NCI-H1105 (cell line): ENCODE measurements around the gene JMJD6.
"Not testable (repeated sequence)": the region's sequence is repeated elsewhere in the genome, so short reads cannot be mapped to it uniquely, and the experiment has no call there.

ENCODE experiments used
- DNase-seq: peaks from one replicate; lab custom pipeline; 2025; lab: John Stamatoyannopoulos, UW

JMJD6 gene

DNA sequence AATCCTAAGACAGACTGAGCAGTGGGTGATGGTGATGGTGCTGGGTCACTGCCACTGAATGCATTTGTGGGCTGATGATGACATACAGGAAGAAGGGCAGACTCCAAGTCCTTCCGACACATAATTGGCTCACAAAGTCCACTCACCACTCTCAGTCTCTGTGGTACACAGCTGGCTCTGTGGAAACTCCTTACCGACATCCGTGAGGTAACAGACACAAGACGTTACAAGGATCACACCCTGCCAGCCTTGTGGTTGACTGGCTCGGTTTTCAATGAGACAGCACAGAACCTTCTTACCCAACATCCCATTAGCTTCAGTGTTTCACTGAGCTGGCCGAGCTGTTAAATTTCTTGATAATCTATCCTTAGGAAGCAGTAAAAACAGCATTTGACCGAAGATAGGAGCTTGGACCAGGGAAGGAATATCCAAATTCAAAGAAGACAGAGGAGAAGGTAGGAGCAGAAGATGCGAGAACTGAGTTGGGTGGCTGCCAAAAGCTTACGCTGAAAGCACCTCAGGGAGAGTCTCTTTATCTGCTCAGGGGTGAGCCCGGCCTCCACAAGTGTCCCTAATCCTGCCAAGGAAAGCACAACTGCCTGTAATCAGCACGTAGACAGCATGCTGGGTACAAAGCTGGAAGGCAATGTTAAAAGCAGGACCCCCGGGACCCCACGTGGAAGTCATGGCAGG lies 10.1 kb downstream of the JMJD6 start:
- no peak for DNase-seq

DNA sequence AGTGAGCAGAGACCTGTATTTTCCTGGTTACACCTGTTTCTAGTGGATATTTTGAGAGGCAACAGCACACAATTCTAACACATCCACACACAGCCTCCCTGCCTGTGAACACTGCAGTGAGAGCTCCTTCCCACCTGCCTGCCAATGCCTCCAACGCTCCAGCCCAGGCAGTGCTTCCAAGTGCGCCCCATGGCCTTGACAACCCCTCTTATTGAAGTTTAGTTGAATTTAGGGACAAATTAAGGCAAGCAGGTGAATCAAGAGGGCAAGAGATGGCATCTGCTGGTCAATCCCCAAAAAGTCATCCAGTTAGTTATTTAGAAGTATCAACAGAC lies 10.9 kb downstream of the JMJD6 start:
- DNase-seq = no peak

DNA sequence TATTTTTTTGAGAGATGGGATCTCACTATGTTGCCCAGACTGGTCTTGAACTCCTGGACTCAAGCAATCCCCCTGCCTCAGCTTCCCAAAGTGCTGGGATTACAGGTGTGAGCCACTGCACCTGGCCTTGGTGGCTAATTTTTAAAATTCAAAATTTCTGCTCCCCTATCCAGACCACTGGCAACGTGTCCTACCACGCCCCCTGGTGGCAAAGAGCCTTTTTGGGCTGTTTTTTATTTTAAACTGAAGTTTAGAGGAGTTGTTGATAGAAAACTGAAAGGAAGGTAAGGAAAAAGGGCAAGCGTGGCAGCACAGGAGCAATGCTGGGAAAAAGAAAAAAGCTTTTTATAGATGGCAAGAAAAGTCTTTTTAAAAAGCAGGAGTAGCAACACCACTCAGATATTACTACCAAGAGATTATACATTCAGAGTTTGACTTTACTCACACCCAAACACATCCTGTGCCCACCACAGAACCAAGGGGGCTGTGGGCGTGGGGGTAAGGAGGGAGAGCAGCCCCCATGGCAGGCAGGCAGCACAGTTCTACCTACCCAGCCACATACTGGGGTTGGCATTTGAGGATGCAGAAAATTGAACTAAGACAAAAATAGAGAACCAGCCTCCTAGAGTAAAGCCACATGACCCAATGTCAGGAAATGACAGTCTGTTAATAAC lies 11.4 kb downstream of the JMJD6 start:
- peak; percentile 13 for DNase-seq

DNA sequence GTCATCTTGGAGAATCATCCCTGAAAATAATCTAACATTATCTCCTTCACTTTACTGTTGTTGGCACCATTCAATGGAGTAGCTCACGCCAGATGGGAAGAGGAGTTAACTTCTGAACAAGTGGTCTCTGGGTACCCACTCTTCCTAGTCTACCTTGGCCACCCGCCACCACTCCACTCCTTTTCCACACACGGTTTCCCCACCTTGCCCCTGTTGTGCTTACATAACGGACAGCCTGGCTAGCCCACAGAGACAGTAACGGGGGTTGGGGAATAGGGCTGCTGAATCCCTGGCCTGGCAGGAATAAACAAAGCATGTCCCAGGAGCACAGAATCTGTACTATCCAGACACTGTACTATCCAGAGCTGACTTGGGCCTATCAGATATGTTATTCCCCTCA lies 12.1 kb downstream of the JMJD6 start:
- no peak for DNase-seq

- DNase-seq = no peak
Measured at GRCh38 chr17:76713765-76714164, 12.6 kb downstream of the JMJD6 start.

DNA sequence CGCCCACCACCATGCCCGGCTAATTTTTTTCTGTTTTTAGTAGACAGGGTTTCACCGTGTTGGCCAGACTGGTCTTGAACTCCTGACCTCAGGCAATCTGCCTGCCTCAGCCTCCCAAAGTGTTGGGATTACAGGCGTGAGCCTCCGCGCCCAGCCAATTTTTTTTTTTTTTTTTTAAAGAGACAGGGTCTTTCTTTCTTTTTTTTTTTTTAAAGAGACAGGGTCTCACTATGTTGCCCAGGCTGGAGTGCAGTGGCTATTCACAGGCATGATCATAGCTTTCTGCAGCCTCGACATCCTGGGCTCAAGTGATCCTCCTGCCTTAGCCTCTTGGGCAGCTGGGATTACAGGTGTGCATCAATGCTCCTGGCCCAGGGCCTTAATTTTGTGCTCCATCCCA lies 14.1 kb downstream of the JMJD6 start:
- not testable (repeated sequence) for DNase-seq

- DNase-seq = peak; percentile 43
Measured at GRCh38 chr17:76710863-76711611, 15.4 kb downstream of the JMJD6 start, which contains the start of gene MXRA7. TSS of gene MXRA7 (minus strand) at chr17:76710965. CDS start at chr17:76710946, 19 bp downstream.

GRCh38 chr17:76709951-76710862 lies 16.2 kb downstream of the JMJD6 start:
- not testable (repeated sequence) for DNase-seq

DNA sequence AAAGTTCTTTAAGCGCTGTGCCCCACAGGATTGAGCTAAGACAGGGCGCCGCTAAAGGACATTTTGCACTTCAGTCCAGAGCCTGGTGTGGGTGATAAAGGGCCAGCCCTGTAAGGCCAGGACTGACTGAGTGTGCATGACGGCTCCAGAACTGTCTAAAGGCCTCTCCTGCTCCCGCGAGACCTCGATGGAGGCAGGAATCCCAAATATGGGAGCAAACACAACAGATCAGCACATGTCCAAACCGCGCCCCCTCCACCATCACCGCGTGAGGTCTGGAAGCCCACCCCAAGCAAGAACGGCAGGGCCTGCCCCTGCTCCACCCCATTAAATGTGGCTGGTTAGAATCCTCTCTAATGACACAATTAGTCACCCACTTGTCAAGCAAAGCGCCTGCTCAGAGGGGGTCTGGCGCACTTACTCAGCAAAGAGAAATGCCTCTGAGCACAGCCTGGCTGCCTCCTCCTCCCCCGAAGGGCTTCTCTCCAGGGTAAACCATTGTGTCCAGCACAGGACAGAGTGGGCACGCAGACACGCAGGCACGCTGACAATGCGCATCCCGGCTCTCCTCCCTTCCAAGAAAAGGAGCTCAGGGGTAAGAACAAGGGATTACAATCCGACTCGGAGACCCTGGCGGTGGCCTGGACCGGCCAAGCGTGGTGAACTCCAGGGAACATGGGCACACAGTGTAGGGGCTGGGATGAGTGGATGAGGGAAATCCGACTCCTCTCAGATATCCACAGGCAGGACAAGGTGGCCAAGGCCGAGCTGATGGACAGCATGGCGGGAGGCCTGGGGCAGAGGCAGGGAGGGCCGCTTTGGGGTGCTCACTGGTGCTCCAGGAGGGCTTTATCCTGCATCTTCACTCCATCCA lies 17.1 kb downstream of the JMJD6 start:
- no peak for DNase-seq

DNA sequence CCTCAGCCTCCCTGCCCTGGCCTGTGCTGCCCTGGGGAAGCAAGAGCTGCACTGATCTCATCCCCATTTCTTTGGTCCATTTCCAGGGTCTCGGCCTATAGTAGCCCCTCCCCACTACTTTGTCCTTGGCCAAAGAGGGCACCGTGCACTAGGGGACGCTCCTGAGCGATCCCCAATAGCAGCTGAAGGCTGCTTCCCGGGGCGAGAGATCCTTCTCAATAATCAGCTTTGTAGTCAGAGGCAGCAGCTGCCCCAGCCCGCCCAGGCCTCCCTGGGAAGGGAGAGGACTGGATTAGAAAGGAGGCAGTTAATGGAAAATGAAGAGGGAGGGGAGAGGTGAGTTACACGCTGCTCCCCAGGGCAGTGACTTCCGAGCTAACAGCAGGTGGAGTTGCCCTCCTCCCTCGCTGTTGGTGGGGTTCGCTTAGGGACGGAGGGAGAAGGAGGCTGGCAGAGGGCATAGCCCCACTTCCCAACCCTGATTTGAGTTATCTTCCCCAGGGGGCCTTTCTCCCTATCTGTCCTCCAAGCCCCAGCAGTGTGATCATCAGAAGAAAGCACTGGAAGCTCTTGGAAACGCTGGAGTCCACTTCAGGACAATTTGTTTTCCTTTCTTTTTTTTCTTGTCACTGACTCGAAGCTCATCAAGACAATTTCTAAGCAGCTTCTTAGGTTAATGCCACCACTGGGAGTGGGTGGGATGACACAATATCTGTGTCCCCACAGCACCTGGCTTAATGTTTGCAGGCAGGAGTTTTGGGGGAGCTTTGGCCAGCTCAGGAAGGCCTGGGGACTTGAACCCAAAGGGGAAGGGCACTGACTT lies 18.2 kb downstream of the JMJD6 start:
- DNase-seq = no peak

GRCh38 chr17:76706817-76707216 lies 19.6 kb downstream of the JMJD6 start:
- DNase-seq = no peak

DNA sequence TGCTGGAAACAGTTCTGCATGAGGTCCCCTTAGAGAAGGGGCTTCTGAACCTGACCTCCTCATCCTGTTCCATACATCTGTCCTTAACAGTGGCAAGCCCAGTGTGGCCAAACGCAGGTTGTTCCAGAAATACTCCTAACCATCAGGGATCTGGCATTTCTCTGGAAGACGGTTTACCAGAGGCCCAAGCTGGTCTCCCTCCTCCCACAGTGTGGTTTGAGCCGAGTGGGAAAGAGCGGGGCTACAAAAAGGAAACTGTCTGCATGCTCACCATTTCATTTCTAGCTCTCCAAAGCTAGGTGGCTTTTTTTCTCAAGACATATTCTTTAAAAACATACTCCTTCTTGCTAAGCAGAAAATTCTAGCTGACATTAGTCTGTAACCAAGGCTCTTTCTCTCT lies 21.6 kb downstream of the JMJD6 start:
- no peak for DNase-seq

- no peak for DNase-seq
Measured at GRCh38 chr17:76702941-76703637, 23.3 kb downstream of the JMJD6 start.

DNA sequence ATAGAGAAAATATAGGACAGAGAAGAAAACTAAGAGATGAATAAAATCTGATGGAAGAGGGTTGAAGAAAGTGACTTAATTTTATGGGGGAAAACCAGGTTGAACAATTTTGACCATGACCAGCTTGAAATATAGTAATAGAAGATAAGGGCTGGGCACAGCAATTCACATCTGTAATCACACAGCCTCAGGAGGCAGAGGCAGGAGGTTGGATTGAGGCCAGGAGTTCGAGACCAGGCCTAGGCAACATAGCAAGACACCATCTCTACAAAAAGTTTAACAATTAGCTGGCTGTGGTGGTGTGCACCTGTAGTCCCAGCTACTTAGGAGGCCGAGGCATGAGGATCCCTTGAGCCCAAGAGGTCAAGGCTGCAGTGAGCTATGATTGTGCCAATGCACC lies 24.3 kb downstream of the JMJD6 start:
- DNase-seq = no peak

GRCh38 chr17:76701471-76701967 lies 24.9 kb downstream of the JMJD6 start:
- no peak for DNase-seq

DNA sequence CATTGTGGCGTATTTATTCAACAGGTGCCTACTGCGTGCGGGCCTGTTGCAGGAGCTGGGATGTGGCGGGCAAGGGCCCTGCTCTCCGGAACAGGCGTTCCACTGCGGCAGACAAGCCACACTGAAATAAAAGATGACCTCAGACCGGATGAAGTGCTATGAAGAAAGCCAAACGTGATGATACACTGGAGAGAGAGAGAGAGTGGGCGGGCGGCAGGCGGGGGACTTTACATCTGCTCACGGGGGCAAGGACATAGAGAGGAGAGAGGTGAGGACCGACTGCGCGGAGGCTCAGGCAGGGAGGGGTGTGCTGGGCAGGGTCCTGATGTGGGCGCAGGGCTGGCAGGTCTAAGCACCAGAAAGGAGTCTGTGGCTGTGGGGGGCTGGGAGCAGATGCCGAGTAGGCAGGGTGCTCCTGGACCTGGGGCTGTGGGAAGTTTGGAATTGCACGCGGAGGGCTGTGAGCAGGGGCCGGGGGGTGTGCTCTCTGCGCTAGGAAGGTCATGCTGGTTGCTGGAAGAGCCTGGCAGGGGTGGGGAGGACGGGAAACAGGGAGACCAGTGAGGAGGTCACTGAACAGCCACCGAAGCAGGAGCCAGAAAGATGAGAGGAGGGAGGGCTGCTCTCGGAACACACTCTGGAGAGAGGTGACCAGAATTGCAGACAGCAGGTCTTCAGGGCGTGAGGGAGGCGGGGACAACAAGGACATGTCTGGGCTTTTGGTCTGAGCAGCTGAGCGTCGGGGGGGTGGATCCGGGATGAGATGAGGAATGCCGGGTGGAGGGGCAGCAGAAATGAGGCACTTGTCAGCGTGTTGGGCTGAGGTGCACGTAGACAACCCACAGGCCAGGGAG lies 25.6 kb downstream of the JMJD6 start:
- DNase-seq = no peak

GRCh38 chr17:76700270-76700616 lies 26.2 kb downstream of the JMJD6 start:
- DNase-seq = no peak

- not testable (repeated sequence) for DNase-seq
Measured at GRCh38 chr17:76698466-76698977, 27.9 kb downstream of the JMJD6 start.
